Testis (tissue), 3 donors: Measurements from ENCODE around the gene IFIT2. TPM values are rescaled to one million over a fixed set of nuclear protein-coding genes. Genes with fewer than 3 reads are reported as not detected.

ENCODE experiments used
- DNase-seq: peaks from one replicate; pipeline ENCODE4 v3.0.0-alpha.2; 2019
- H3K27ac ChIP-seq, 2 donors: fragments of 200-600 bp; sonication (generic); one replicate each; pipeline ENCODE4 v1.5.1; 2019
- H3K27me3 ChIP-seq: fragments of 200-600 bp; sonication (generic); one replicate; pipeline ENCODE4 v1.5.1; 2019
- H3K36me3 ChIP-seq: fragments of 200-600 bp; sonication (generic); one replicate; pipeline ENCODE4 v1.5.1; 2017; ENCODE audit warnings: low read depth; ENCODE audit errors: missing control alignments
- H3K4me1 ChIP-seq: fragments of 200-600 bp; sonication (generic); one replicate; pipeline ENCODE4 v1.5.1; 2019
- H3K4me3 ChIP-seq, 2 donors: fragments of 200-600 bp; sonication (generic); one replicate each; pipeline ENCODE4 v1.5.1; 2017 to 2019
- H3K9me3 ChIP-seq: fragments of 200-600 bp; sonication (generic); one replicate; pipeline ENCODE4 v1.5.1; 2017
- POLR2A ChIP-seq: fragments of 450-650 bp; IDR thresholded peaks from one replicate; pipeline ENCODE4 v1.6.1; 2017; ENCODE audit warnings: antibody characterized with exemption, mild to moderate bottlenecking, moderate library complexity
- WGBS, 2 donors: methylation state at CpG; one replicate each; pipeline ENCODE4 v1.1.5; 2018; 5-methylcytosine and 5-hydroxymethylcytosine counted together
- intact Hi-C: fragments of 100-400 bp; cut with DNase I; formaldehyde crosslinking; loops from one replicate; pipeline ENCODE4 v1.15.1; 2023; ENCODE audit warnings: low total_unique reads
- polyA plus RNA-seq: library from polyadenylated mRNA; stranded (reverse); fragments of 350-450 nt; fragmentation: Illumina TruSeq; extraction: RNeasy Lipid Tissue Mini Kit (QIAGEN cat#74804); gene quantifications from one replicate; pipeline ENCODE4 v1.2.3, GENCODE V29; 2014; ENCODE audit warnings: low read depth, low replicate concordance; ENCODE audit not compliant: insufficient read depth
- total RNA-seq, 2 donors: library from RNA; depleted of rRNA; stranded (reverse); fragments of >200 nt; gene quantifications; one replicate each; pipeline ENCODE4 v1.2.3, GENCODE V29; 2016
- TF ChIP-seq, protein P1 (sequence below), 3 experiments: fragments of 450-650 bp in 2 of 3; fragments of 200-600 bp in 1 of 3; sonication (generic) in 1 of 3; IDR thresholded peaks; one replicate each; pipeline ENCODE4 v1.5.1; 2016 to 2019; ENCODE audit warnings: antibody characterized with exemption in 3 of 3, mild to moderate bottlenecking in 2 of 3, moderate library complexity in 1 of 3

Gene IFIT2
- total and polyA plus RNA-seq, 3 donors from 2014 or later: 1.3 to 4.3 (median 1.6) TPM

DNA sequence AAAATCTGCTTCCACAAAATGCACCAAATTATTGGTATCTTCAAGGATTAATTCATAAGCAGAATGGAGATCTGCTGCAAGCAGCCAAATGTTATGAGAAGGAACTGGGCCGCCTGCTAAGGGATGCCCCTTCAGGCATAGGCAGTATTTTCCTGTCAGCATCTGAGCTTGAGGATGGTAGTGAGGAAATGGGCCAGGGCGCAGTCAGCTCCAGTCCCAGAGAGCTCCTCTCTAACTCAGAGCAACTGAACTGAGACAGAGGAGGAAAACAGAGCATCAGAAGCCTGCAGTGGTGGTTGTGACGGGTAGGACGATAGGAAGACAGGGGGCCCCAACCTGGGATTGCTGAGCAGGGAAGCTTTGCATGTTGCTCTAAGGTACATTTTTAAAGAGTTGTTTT is 38.0 kb downstream of the IFIT2 start:
- H3K4me1 ChIP-seq: no peaks in the 10 kb centered on the region
- no peak for DNase-seq
- WGBS, 2 donors: 93 to 97% methylated on average over 3 to 4 of the region's 4 CpGs
- TF ChIP-seq, protein P1, sequence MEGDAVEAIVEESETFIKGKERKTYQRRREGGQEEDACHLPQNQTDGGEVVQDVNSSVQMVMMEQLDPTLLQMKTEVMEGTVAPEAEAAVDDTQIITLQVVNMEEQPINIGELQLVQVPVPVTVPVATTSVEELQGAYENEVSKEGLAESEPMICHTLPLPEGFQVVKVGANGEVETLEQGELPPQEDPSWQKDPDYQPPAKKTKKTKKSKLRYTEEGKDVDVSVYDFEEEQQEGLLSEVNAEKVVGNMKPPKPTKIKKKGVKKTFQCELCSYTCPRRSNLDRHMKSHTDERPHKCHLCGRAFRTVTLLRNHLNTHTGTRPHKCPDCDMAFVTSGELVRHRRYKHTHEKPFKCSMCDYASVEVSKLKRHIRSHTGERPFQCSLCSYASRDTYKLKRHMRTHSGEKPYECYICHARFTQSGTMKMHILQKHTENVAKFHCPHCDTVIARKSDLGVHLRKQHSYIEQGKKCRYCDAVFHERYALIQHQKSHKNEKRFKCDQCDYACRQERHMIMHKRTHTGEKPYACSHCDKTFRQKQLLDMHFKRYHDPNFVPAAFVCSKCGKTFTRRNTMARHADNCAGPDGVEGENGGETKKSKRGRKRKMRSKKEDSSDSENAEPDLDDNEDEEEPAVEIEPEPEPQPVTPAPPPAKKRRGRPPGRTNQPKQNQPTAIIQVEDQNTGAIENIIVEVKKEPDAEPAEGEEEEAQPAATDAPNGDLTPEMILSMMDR (IDR thresholded peaks at IDR 0.05): no peak
- no peak for TF ChIP-seq POLR2A
- intact Hi-C loops: no loop called here
- no peaks in the 10 kb centered on the region for H3K36me3 ChIP-seq
- H3K27ac ChIP-seq: no peak overlapping the region
- no peaks in the 10 kb centered on the region for H3K27me3 ChIP-seq
- no peak overlapping the region for H3K4me3 ChIP-seq
- no peaks in the 10 kb centered on the region for H3K9me3 ChIP-seq

DNA sequence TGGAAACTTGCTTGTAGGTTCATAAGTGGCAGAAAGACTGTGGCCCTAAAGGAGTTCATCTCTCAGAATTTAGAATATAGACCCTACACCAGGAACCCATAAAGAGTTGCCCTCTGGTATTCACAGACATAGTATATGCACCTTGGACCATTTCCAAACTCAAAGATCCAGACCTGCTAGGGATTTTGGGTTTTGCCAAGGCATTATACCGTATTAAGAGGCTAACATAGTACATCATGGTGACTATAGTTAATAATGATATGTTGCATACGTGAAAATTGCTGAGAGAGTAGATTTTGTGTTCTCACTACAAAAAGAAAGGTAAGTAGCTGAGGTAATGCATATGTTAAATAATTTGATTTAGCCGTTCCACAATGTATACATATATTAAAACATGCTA is 39.8 kb downstream of the IFIT2 start:
- H3K4me1 ChIP-seq: no peaks in the 10 kb centered on the region
- no peak overlapping the region for H3K4me3 ChIP-seq
- TF ChIP-seq, protein P1 (IDR thresholded peaks at IDR 0.05): no peak
- TF ChIP-seq POLR2A: no peak
- whole genome bisulfite sequencing, 2 donors: 94 to 95% methylated on average over 3 of the region's 3 CpGs
- H3K27ac ChIP-seq: no peak overlapping the region
- no peaks in the 10 kb centered on the region for H3K27me3 ChIP-seq
- no peak for DNase-seq
- intact Hi-C loops: no loop called here
- no peaks in the 10 kb centered on the region for H3K9me3 ChIP-seq
- H3K36me3 ChIP-seq: no peaks in the 10 kb centered on the region

DNA sequence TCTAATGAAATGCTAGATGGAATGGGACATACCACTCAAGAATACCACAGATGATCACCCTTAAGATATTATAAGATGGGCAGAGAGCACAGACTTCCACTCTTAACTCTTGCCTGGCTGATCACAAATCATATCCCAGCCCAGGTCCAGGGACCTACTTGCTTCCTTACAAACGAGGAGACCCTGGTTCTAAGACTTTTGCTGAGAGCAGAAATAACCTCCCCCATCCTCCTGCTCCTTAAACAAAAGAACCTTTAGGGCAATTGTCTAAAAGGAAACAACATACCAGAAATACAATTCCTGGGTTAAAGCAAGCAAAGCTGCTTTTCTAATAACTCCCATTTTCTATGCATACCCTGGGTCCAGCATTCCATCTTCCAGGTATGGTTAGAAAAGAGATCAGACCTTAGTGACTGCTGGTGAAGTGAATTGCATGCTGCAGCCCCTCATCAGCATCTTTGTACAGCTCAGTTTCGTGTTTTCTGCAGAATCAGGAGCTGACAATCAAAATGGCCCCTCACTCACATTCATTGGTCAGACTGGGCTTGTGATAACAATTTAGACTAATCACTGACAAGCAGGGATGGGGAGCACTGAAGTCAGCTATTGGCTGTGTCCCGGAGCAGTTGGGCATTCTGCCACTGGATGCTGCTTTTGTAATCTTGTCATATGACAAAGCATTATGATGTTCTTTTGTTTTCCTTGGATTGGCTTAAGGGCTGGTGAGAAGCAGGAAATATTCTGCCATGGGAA is 40.5 kb downstream of the IFIT2 start:
- Histone ChIP-seq H3K27me3 (no peaks in the 10 kb centered on the region), H3K9me3 (no peaks in the 10 kb centered on the region), H3K36me3 (no peaks in the 10 kb centered on the region), H3K4me1 (no peaks in the 10 kb centered on the region), H3K27ac (no peak overlapping the region), H3K4me3 (no peak overlapping the region)
- intact Hi-C loops: no loop called here
- DNase-seq: peak; percentile 54
- WGBS, 2 donors: 63 to 72% methylated on average over 3 of the region's 3 CpGs
- TF ChIP-seq, protein P1 (IDR thresholded peaks at IDR 0.05): no peak
- no peak for TF ChIP-seq POLR2A

DNA sequence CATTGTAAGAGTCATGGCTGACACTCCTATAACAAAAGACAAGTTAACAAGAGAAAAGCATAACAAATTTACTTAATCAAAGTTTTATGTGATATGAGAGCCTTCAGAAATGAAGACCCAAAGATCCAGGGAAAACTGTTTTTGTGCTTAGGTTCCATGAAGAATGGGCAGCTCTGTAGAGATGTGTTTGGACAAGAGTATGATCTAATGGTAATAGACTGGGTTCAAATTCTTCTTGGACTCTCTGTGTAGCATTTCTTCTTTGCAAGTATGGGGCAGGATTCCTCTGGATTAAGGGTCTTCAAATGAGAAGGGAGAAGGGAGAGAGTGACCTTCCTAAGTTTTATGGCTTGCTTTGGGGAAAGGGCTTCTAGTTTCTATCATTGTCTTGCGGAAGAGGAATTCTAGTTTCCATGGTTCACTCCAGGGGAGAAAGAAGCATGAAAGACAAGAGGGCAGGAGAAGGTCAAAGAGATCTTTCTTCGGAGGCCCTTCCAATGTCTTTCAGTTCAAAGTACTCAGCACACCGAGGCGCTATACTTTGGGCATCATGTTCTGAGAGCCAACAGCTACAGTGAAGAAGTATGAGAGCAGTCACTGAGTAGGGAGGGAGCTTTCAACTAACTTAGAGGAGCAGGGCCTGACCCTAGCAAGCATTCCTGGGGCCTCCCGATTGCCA is 41.4 kb downstream of the IFIT2 start:
- intact Hi-C loops: no loop called here

More for the DNA sequence above, 41.4 kb downstream of the IFIT2 start:
- Histone ChIP-seq H3K9me3 (no peaks in the 10 kb centered on the region), H3K4me1 (no peaks in the 10 kb centered on the region), H3K27ac (no peak overlapping the region), H3K36me3 (no peaks in the 10 kb centered on the region), H3K27me3 (no peaks in the 10 kb centered on the region), H3K4me3 (no peak overlapping the region)
- no peak for TF ChIP-seq POLR2A
- TF ChIP-seq, protein P1 (IDR thresholded peaks at IDR 0.05): no peak
- no peak for DNase-seq
- 81 to 87% methylated on average over 5 of the region's 5 CpGs for WGBS, 2 donors
